Melanocyte of skin (primary cell): ENCODE measurements around the gene TNNI2. TPM values are rescaled to one million over a fixed set of nuclear protein-coding genes. Genes with fewer than 3 reads are reported as not detected.

ENCODE experiments used
- small RNA-seq, 2 donors: library from RNA; depleted of rRNA; stranded (forward); fragments of <200 nt; gene quantifications; one replicate each; pipeline ENCODE3, GENCODE V24; 2012
- total RNA-seq, 2 donors: library from RNA; depleted of rRNA; stranded (reverse); fragments of >200 nt; gene quantifications; 2 replicates each; pipeline ENCODE4 v1.2.3, GENCODE V29; 2012

TNNI2 gene
- not detected for total RNA-seq

GRCh38 chr11:1838426-1839144 lies at the start of gene TNNI2:
Gene TNNI2, plus strand, starts transcription at chr11:1838981. Its CDS starts 716 bp downstream, at chr11:1839697.

DNA sequence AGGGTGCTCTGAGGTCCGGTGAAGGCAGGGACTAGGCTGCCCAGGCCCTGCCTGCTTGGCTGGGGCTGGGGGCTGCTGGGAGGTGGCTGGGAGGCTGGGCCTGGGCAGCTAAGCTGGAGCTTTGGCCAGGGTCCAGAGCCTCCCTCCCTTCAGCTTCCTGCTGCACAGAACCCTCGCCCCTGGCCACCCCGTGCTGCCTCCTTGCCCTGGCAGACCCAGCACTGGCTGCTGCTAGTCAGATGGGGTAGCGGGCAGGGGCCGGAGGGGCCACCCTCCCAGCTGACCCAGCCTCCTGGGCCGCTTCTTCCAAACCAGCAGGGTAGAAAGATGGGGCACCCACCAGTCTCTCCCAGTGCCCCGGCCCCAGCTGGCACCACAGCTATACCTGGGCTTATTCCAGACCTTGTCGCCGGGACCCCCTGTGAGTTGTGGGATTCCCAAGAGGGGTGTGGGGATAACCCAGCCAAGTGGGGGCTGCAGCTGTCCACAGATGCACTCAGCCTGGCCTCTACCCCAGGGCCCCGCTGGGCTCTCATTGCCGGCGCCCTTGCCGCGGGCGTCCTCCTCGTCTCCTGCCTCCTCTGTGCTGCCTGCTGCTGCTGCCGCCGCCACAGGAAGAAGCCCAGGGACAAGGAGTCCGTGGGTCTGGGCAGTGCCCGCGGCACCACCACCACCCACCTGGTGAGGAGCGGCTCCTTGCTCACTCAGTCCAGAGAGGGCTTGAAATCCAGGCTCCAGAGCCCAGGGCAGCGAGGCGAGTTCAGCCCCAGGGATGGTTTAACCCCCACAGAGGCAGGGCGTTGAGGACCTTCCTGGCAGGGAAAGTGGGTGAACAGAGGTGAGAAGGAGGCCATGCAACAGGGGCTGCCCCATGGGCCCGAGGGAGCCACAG lies 3.8 kb upstream of the TNNI2 start, which contains the start of gene SYT8:
SYT8 (plus strand) TSS at position 212 of the 892 bp plus-strand sequence; CDS start at position 328, 116 bp downstream.

DNA sequence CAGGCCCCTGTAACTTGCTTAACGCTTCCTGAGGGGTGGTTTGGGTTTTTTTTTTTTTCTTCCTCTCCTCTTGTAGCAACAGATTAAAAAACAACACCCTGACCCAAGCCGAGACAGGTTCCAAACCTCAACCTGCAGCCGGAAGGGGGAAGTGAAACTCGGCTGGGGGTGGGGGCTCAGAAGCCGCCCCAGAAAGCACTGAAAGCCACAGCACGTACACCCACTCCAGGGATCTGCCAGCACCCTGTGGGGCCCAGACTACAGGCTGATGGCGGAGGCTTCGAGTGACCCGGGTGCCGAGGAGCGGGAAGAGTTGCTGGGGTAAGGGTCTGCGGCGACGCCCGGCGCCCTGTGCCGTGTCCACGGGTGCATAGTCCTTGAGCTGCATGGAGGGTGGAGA lies 14.1 kb downstream of the TNNI2 start, which contains the start of gene LSP1:
LSP1 (plus strand) TSS at position 208 of the 400 bp plus-strand sequence; CDS start at position 269, 61 bp downstream.

Small RNAs within 50 kb of the gene (small RNA-seq; reads per million reads assigned to genes)
- 0 reads per million in 2 donors for gene AC051649.1
- 0 reads per million in 2 donors for gene MIR4298

Other genes starting within 250 kb of the TNNI2 start
- not detected for gene KRTAP5-2, start 240.7 kb upstream of the TNNI2 start, total RNA-seq
- not detected for gene KRTAP5-3, start 230.5 kb upstream of the TNNI2 start, total RNA-seq
- not detected for gene KRTAP5-4, start 216.8 kb upstream of the TNNI2 start, total RNA-seq
- not detected for gene KRTAP5-5, start 209.2 kb upstream of the TNNI2 start, total RNA-seq
- not detected for gene KRTAP5-6, start 141.8 kb upstream of the TNNI2 start, total RNA-seq
- gene IFITM10, start 88.4 kb upstream of the TNNI2 start, total RNA-seq: under 1 TPM; 0.33 to 0.69 TPM
- 100 to 1,000 TPM; 285 to 356 TPM for gene CTSD, start 75.1 kb upstream of the TNNI2 start, total RNA-seq
- under 1 TPM in 1 of 2 donors, not detected in 1; under 0.01 TPM for gene SYT8, start 4.0 kb upstream of the TNNI2 start, total RNA-seq
- not detected for gene LSP1, start 14.1 kb downstream of the TNNI2 start, total RNA-seq
- not detected for gene PRR33, start 52.9 kb downstream of the TNNI2 start, total RNA-seq
- not detected for gene TNNT3, start 80.7 kb downstream of the TNNI2 start, total RNA-seq
- gene MRPL23, start 108.4 kb downstream of the TNNI2 start, total RNA-seq: 100 to 1,000 TPM; 165 to 167 TPM
- under 1 TPM; 0.33 to 0.34 TPM for gene H19, start 158.9 kb downstream of the TNNI2 start, total RNA-seq